ENCODE data around the gene SIK2.
A peak's percentile ranks its signal among the peaks of the same experiment; 100 is the strongest.
"Not testable (repeated sequence)": the region's sequence is repeated elsewhere in the genome, so short reads cannot be mapped to it uniquely, and the experiment has no call there.

Gene SIK2

DNA sequence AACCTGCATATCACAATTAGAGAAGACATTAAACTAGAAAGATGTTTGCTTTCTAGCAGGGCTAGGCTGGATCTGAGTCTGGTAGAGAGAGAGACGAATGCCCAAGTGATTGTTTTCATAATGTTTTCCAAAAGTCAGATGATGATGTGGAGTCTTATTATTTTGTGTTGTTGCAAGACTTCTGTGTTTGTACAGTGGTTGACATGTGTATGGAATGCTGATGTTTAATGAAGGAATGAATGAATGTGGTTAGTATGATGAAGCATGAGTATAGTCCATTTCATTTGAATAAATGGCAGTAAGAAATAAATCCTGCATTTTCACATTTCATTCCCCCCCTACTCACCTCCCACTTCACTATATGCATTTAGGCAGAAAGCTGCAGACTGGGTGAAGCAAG is 94.3 kb downstream of the SIK2 start:
- Mint-ChIP-seq H3K36me3 (peaks cover 9% of the 10 kb centered on the region), H3K4me1 (peaks cover 5% of the 10 kb centered on the region), H3K4me3 (no peak overlapping the region), H3K27ac (no peak overlapping the region), H3K27me3 (no peaks in the 10 kb centered on the region), H3K9me3 (no peaks in the 10 kb centered on the region)
- ATAC-seq (ENCODE audit: low read depth) (no peak), DNase-seq (ENCODE audit: low spot score in 2 of 2) (no peak)

DNA sequence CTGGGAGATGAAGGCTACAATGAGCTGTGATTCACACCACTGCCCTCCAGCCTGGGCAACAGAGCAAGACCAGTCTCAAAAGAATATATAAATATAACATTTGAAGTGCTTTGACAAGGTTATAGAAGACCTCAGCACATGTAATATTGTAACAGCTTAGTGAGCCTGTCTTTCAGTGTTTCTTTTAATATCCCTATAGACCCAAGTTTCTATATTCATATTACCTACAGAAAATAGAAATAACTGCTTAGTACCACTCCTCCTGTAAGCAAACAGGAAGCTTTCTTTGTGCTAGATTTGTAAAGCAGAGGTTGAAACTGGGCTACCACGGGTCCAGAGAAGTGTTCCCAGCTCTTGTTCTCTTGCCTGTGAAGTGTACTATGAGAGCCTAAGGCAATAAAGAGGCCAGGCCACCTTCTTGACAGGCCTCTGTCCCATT is 95.7 kb downstream of the SIK2 start:
- peaks cover 5% of the 10 kb centered on the region for H3K4me1 Mint-ChIP-seq
- H3K36me3 Mint-ChIP-seq, result peaks cover 11% of the 10 kb centered on the region
- H3K4me3 Mint-ChIP-seq, result no peak overlapping the region
- ATAC-seq (ENCODE audit: low read depth) (no peak), DNase-seq (ENCODE audit: low spot score in 2 of 2) (no peak)
- H3K9me3 Mint-ChIP-seq, result no peaks in the 10 kb centered on the region
- H3K27me3 Mint-ChIP-seq, result no peaks in the 10 kb centered on the region
- no peak overlapping the region for H3K27ac Mint-ChIP-seq

DNA sequence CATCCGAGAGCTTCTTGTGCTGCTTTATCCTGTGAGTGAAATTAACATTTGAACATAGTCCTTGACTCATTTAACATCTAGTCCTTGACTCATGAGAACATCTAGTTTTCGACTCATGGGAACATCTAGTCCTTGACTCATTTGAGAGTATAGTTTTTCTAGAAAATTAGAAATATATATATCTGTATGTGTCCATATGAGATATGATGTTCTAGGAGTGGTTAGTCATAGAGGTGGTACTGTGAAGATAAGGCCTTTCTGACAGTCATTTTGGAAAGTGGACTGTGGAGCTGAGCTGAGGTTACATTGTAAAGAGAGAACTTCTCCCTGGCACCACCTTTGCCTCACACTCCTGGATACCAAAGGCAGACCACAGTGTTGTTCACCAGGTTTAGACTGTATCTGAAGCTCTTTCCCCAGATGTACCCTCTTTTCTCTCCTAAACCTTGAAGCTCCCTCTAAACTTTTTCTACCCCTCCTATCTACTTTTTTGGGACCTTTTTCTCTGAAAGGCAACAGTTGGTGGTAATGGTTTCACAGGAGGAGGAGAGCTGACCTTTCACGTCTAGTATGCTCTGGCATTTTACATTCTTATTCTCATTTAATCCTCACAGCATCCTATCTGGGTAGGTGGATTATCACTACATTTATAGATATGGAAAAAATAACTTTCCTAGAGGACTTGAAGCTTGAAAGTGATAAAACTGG is 96.8 kb downstream of the SIK2 start:
- ATAC-seq (ENCODE audit: low read depth) (no peak), DNase-seq (ENCODE audit: low spot score in 2 of 2) (no peak)
- H3K9me3 Mint-ChIP-seq, result no peaks in the 10 kb centered on the region
- H3K36me3 Mint-ChIP-seq, result peaks cover 16% of the 10 kb centered on the region
- H3K27ac Mint-ChIP-seq, result no peak overlapping the region
- H3K4me3 Mint-ChIP-seq, result no peak overlapping the region
- peaks cover 5% of the 10 kb centered on the region for H3K4me1 Mint-ChIP-seq
- no peaks in the 10 kb centered on the region for H3K27me3 Mint-ChIP-seq

DNA sequence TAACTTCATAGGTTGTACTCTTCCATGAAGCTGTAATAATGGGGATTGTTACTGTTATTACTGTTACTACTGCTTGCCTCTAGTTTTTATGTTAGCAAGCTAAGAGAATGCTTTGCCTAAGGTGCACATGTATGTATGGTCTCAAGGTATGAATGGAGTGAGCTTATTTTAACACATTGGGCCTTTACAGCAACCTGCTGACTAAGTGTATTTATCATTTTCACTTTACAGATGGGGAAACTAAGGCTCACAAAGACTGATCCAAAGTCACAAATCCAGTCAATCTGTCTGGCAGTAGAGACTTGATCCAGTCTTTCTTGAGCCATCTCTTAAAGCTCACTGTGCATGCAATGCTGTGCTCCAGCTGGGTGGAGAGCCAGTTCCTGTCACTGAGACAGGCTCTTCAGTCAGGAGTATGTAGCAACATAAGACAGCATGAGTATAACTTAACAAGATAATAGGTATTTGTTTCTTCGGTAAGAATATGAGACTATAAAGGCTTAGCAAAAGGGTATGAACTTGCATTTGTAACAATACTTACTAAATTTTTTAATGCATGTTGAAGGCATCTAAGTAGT is 97.4 kb downstream of the SIK2 start:
- H3K27me3 Mint-ChIP-seq, result no peaks in the 10 kb centered on the region
- H3K9me3 Mint-ChIP-seq, result no peaks in the 10 kb centered on the region
- H3K4me1 Mint-ChIP-seq, result peaks cover 4% of the 10 kb centered on the region
- peaks cover 17% of the 10 kb centered on the region for H3K36me3 Mint-ChIP-seq
- H3K4me3 Mint-ChIP-seq, result no peak overlapping the region
- no peak overlapping the region for H3K27ac Mint-ChIP-seq
- ATAC-seq (ENCODE audit: low read depth) (no peak), DNase-seq (ENCODE audit: low spot score in 2 of 2) (no peak)

DNA sequence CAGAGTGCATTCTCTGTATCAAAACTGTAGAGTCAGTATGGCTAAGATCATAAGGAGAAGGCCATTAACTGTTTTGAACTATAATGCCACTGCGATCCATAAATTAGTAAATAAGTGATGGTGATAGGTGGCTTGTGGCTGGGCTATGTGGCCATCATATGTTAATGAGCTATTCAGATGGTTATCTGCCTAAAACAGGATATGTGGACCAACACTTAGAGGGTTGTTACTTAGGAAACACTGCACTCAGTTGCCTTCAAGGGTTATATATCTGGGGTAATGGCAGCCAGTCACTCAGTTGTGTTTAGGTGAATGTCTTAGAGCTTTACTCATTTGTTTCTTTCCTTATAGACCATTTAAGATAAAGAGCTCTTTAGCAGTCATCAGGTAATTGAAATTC is 97.9 kb downstream of the SIK2 start:
- H3K27me3 Mint-ChIP-seq, result no peaks in the 10 kb centered on the region
- ATAC-seq (ENCODE audit: low read depth), result no peak

DNA sequence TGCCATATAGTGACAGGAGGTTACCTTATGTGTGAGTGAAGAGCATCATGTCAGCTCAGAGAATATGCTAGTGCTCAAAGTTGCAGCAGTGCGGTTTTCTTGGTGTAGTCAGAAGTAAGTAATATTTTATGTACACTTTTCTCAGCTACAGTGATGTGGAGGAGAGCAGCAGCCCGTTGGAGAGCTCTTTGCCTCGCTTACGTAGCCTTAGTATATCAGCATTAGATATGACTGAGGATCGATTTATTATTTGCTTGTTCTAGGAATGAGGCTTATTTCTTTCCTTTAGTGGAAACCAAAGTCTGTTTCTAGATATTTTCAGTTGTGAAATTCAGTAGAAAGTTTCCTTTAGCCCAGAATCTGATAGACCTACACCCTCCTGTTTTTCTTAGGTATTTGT is 100.4 kb downstream of the SIK2 start:
- Mint-ChIP-seq H3K4me1 (peaks cover under 1% of the 10 kb centered on the region), H3K4me3 (no peak overlapping the region), H3K27ac (no peak overlapping the region), H3K36me3 (peaks cover 31% of the 10 kb centered on the region), H3K9me3 (no peaks in the 10 kb centered on the region), H3K27me3 (no peaks in the 10 kb centered on the region)
- DNase-seq (ENCODE audit: low spot score in 2 of 2) (no peak), ATAC-seq (ENCODE audit: low read depth) (no peak)

More for the DNA sequence above, 97.9 kb downstream of the SIK2 start:
- peaks cover 20% of the 10 kb centered on the region for H3K36me3 Mint-ChIP-seq
- no peak for DNase-seq (ENCODE audit: low spot score in 2 of 2)
- no peaks in the 10 kb centered on the region for H3K9me3 Mint-ChIP-seq
- H3K4me1 Mint-ChIP-seq, result peaks cover 2% of the 10 kb centered on the region
- H3K27ac Mint-ChIP-seq, result no peak overlapping the region
- H3K4me3 Mint-ChIP-seq, result no peak overlapping the region

DNA sequence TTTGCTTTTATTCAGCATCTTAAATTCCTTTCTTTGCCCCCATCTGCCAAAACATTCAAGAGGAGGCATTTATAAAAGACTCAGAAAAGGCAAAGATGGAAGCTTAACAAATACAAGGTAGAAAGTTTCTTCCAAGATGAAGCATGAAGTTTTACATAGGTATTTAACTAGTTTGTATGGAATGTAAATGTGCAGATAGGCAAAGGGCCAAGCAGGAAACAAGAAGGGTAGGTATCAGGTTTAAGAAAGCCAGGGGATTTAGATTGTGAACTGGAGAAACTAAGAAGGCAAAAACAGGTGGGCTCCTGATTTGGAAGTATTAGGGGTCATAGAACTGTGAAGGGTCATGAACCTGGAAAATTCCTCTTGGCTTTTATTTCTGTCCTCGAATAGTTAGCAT is 101.3 kb downstream of the SIK2 start:
- Mint-ChIP-seq H3K4me1 (no peaks in the 10 kb centered on the region), H3K4me3 (no peak overlapping the region), H3K9me3 (no peaks in the 10 kb centered on the region), H3K27ac (no peak overlapping the region), H3K27me3 (no peaks in the 10 kb centered on the region), H3K36me3 (peaks cover 31% of the 10 kb centered on the region)
- ATAC-seq (ENCODE audit: low read depth), result no peak
- no peak for DNase-seq (ENCODE audit: low spot score in 2 of 2)

DNA sequence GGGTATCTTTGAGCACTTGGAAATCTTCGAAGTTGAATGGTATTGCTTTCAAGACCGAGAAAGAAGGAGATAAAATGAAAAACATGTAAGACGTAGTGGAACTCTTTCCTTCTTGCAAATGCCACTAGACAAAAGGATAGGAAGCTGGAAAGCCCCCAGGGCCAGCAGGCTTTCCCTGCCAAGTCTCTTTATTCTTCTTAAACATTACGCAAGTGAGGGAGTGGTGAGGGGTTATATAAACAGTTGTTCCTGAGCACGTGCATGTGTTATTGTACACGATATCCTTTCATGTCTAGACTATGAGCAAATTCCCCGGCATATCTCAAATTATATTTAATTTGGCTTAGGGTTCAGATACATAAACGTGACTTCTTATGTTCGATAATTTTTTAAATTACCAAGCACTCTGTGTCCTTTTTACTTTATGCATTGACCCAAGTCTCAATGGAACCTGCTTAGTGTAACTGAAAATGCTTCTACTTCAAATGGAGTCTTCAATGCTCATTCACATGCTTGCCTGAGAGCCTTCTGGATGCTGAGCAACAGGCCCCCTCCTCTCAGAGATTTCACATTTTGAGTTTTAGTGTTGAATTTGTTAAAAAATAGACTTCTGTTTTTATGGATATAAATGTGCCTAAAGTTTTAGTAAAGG is 104.9 kb downstream of the SIK2 start:
- H3K9me3 Mint-ChIP-seq, result no peaks in the 10 kb centered on the region
- H3K27ac Mint-ChIP-seq, result no peak overlapping the region
- no peak for DNase-seq (ENCODE audit: low spot score in 2 of 2)

DNA sequence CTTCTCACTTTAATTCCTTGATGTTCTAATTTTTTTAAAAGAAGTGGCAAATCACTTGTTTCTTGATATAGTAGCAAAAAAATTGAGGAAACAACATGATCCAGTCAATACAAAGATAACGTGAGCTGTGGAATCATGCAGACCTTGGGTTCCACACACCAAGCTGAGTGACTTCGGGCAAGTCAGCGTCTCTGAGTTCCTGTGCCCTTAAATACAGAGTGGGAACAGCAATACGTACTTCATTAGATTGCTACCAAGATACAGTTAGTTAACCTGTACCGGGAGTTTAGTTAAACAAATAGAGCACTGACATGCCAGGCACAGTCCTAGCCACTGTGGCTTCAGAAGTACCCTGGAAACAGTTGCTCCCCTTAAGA is 105.4 kb downstream of the SIK2 start:
- Mint-ChIP-seq H3K36me3 (peaks cover 46% of the 10 kb centered on the region), H3K4me1 (no peaks in the 10 kb centered on the region), H3K9me3 (no peaks in the 10 kb centered on the region), H3K27me3 (no peaks in the 10 kb centered on the region), H3K4me3 (no peak overlapping the region), H3K27ac (no peak overlapping the region)
- DNase-seq (ENCODE audit: low spot score in 2 of 2), result no peak
- ATAC-seq (ENCODE audit: low read depth), result no peak

More for the DNA sequence above, 104.9 kb downstream of the SIK2 start:
- ATAC-seq (ENCODE audit: low read depth), result no peak
- Mint-ChIP-seq H3K27me3 (no peaks in the 10 kb centered on the region), H3K36me3 (peaks cover 41% of the 10 kb centered on the region), H3K4me3 (no peak overlapping the region), H3K4me1 (no peaks in the 10 kb centered on the region)

DNA sequence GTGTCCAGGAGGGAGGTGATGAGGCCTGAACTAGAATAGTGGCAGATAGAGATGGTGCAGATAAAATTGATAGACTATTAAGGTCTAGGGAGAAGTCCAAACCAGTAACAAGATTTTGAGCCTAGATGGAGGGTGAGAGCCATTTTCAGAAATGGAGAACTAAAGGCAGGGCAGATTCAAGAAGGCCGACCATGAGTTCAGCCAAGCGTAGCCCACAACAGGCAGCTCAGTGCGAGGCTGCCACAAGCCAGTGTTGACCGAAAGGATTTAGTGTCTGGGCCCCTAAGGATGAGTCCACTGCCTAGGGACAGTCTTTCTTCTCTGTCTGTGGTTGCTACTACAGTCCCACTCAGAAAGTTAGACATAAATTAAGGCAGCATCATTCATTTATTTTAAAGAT is 112.3 kb downstream of the SIK2 start:
- H3K27ac Mint-ChIP-seq, result peak overlapping the region; percentile 47
- H3K27me3 Mint-ChIP-seq, result no peaks in the 10 kb centered on the region
- no peak overlapping the region for H3K4me3 Mint-ChIP-seq
- H3K36me3 Mint-ChIP-seq, result peaks cover 45% of the 10 kb centered on the region
- peaks cover 6% of the 10 kb centered on the region for H3K9me3 Mint-ChIP-seq
- ATAC-seq (ENCODE audit: low read depth) (peak; percentile 63), DNase-seq (ENCODE audit: low spot score in 2 of 2) (no peak)
- peaks cover 20% of the 10 kb centered on the region for H3K4me1 Mint-ChIP-seq

DNA sequence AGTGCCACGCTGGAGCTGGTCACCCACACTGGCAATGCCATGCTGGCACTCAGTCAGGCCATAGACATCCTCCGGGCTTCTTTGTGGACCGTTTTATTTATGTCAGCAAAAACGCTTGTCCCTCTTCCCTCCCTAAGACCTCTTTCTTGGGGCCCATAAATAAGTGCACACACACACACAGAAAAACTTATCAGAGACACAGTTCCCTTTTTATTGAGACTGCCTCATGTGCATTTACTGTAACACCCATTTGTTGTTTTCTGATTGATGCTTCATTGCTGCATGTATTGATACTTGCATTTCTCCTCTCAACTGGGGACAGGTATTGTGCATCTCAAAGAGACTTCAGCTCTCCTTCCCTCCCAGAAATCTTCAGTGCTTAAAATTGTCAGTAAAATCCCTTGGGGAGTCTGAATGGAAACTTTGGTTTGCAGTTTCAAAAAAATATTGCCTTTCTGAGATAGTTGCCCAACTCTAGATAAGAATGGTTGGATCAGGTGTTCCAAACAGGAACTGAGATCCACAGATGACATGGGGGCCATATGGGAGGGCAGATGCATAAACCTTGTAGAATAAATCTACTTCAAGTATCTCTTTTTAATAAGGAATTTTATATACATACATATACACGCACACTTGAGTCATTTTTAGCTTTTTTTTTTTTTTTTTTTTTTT is 113.0 kb downstream of the SIK2 start:
- Mint-ChIP-seq H3K27ac (peak overlapping the region; percentile 47), H3K4me1 (peaks cover 20% of the 10 kb centered on the region), H3K4me3 (no peak overlapping the region), H3K27me3 (no peaks in the 10 kb centered on the region), H3K9me3 (peaks cover 6% of the 10 kb centered on the region), H3K36me3 (peaks cover 46% of the 10 kb centered on the region)
- ATAC-seq (ENCODE audit: low read depth), result no peak
- DNase-seq (ENCODE audit: low spot score in 2 of 2), result no peak

DNA sequence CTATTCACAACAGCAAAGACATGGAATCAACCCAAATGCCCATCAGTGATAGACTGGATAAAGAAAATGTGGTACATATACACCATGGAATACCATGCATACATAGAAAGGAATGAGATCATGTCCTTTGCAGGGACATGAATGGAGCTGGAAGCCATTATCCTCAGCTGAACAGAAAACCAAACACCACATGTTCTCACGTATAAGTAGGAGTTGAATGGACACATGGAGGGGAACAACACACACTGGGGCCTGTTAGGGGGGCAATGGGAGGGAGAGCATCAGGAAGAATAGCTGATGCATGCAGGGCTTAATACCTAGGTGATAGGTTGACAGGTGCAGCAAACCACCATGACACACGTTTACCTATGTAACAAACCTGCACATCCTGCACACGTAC is 115.4 kb downstream of the SIK2 start:
- not testable (repeated sequence) for H3K9me3 Mint-ChIP-seq; H3K27ac Mint-ChIP-seq; H3K27me3 Mint-ChIP-seq; ATAC-seq (ENCODE audit: low read depth); DNase-seq (ENCODE audit: low spot score in 2 of 2); H3K4me3 Mint-ChIP-seq
- H3K36me3 Mint-ChIP-seq, result peaks cover 43% of the 10 kb centered on the region
- peaks cover 20% of the 10 kb centered on the region for H3K4me1 Mint-ChIP-seq

DNA sequence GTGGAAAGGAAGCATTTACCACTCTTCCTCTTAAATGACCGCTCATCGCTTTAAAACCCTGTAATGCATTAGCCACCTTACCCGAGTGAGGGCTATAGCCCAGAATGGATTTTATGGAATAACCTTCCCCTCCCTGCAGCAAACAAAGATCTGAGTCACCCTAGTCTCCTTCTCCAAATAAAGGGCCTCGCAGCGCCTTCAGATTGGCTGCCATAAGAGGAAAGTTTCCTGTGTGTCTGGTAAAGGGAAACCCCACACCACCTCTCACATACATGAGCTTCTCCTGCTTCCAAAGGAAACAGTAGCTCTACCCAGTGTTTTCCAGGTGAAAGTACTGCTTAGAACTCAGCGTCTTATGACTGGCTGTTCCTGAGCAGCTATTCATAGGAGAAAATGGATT is 116.2 kb downstream of the SIK2 start:
- Mint-ChIP-seq H3K9me3 (peaks cover 6% of the 10 kb centered on the region), H3K27ac (no peak overlapping the region), H3K4me3 (no peak overlapping the region), H3K4me1 (peaks cover 20% of the 10 kb centered on the region), H3K27me3 (no peaks in the 10 kb centered on the region), H3K36me3 (peaks cover 49% of the 10 kb centered on the region)
- no peak for ATAC-seq (ENCODE audit: low read depth)
- no peak for DNase-seq (ENCODE audit: low spot score in 2 of 2)

DNA sequence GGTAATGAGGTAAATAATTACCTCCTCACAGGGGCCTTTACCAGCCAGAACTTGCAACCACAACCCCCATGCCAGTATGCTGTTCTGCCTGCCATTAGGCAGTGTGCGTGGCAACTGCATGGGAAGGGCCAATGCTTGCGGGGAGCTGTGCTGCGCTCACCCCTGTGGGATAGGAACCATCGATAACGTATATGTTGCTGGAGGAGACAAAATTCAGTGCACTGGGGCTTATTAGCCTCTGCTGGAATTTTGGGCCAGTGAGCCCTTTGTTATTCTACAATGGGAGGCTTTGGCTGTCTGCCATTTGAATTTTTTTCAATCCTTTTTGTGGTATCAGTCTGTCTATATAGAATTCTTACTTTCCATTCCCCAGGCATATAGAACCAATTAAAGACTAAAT is 116.6 kb downstream of the SIK2 start:
- Mint-ChIP-seq H3K9me3 (peaks cover 5% of the 10 kb centered on the region), H3K4me1 (peaks cover 19% of the 10 kb centered on the region), H3K36me3 (peaks cover 51% of the 10 kb centered on the region), H3K4me3 (no peak overlapping the region), H3K27me3 (no peaks in the 10 kb centered on the region), H3K27ac (no peak overlapping the region)
- ATAC-seq (ENCODE audit: low read depth) (no peak), DNase-seq (ENCODE audit: low spot score in 2 of 2) (no peak)

Data from memory B cell (primary cell).